GM12878 (cell line): ENCODE results near the gene SEC22B. TPM values are rescaled to one million over a fixed set of nuclear protein-coding genes. Genes with fewer than 3 reads are reported as not detected.
"Not testable (repeated sequence)": the region's sequence is repeated elsewhere in the genome, so short reads cannot be mapped to it uniquely, and the experiment has no call there.

Experiments
- ATAC-seq: fragments of 200-7000 bp; cut with Tn5 transposase; 3 replicates; pipeline ENCODE4 v1.9.1; 2020; ENCODE audit warnings: mild to moderate bottlenecking, moderate library complexity
- BruUV-seq: library from RNA; stranded (reverse); fragments of 400-500 nt; replicated peaks from 2 replicates; lab custom pipeline; 2021; lab: Mats Ljungman, UMichigan
- CTCF ChIA-PET: fragments of 300-600 bp; sonication (Branson Sonifier 250); formaldehyde crosslinking; extraction: SDS; loops from one replicate; lab custom pipeline; 2021; ENCODE audit warnings: inconsistent platforms; lab: Yijun Ruan, JAX
- POLR2A ChIA-PET: fragments of 350-600 bp; formaldehyde crosslinking; extraction: SDS; loops from one replicate; lab custom pipeline; 2021; ENCODE audit warnings: inconsistent platforms; lab: Charles Lee
- RAD21 ChIA-PET: fragments of 300-600 bp; sonication (Branson Sonifier 250); formaldehyde crosslinking; loops from one replicate; lab custom pipeline; 2023; ENCODE audit warnings: antibody characterized with exemption; ENCODE audit not compliant: unreplicated experiment; lab: Charles Lee
- SMC1A ChIA-PET: fragments of 300-600 bp; sonication (Branson Sonifier 250); formaldehyde crosslinking; loops from one replicate; lab custom pipeline; 2023; ENCODE audit not compliant: unreplicated experiment, uncharacterized antibody; lab: Charles Lee
- DNase-seq: peaks from one replicate; pipeline ENCODE4 v3.0.0-alpha.2; 2011; ENCODE audit warnings: low read depth, low spot score
- FAIRE-seq: peaks from 3 replicates; lab custom pipeline; 2011; peaks lifted over from hg19 to GRCh38; lab: Jason Lieb, UNC
- H2AFZ ChIP-seq: 2 replicates; pipeline ENCODE4 v1.6.0; 2011; ENCODE audit warnings: low read depth, low read length, control low read depth; ENCODE audit not compliant: control insufficient read depth
- H3K27ac ChIP-seq: 2 replicates; pipeline ENCODE4 v1.5.1; 2011; ENCODE audit warnings: control low read depth; ENCODE audit not compliant: control insufficient read depth, insufficient read depth
- H3K27me3 ChIP-seq, 2 experiments: replicated peaks in 1 of 2; 2 replicates each; pipeline versions ENCODE4 v1.6.0 to v1.6.1; 2011; ENCODE audit warnings: low read length in 1 of 2; ENCODE audit not compliant: control insufficient read depth in 2 of 2, insufficient read depth in 2 of 2
- H3K36me3 ChIP-seq, 2 experiments: 2 replicates each; pipeline ENCODE4 v1.5.1; 2011; ENCODE audit warnings: low read length in 1 of 2; ENCODE audit not compliant: control insufficient read depth in 2 of 2, insufficient read depth in 2 of 2
- H3K4me1 ChIP-seq: 2 replicates; pipeline ENCODE4 v1.6.1; 2011; ENCODE audit warnings: mild to moderate bottlenecking, low read length, moderate library complexity, mixed read lengths; ENCODE audit not compliant: control insufficient read depth, insufficient read depth
- H3K4me2 ChIP-seq: 2 replicates; pipeline ENCODE4 v1.6.0; 2011; ENCODE audit warnings: control low read depth; ENCODE audit not compliant: control insufficient read depth, insufficient read depth
- H3K4me3 ChIP-seq: fragments of 200-600 bp; sonication (generic); 2 replicates; pipeline ENCODE4 v1.5.1; 2016
- H3K79me2 ChIP-seq: 2 replicates; pipeline ENCODE4 v1.6.0; 2011; ENCODE audit warnings: low read length; ENCODE audit not compliant: control insufficient read depth, insufficient read depth
- H3K9ac ChIP-seq: 2 replicates; pipeline ENCODE4 v1.8.0; 2011; ENCODE audit warnings: low read length, control low read depth, mixed read lengths; ENCODE audit not compliant: control insufficient read depth, insufficient read depth
- H3K9me3 ChIP-seq: replicated peaks from 3 replicates; pipeline ENCODE4 v1.5.1; 2011; ENCODE audit warnings: mild to moderate bottlenecking, low read length; ENCODE audit not compliant: control insufficient read depth, insufficient read depth
- H4K20me1 ChIP-seq: 2 replicates; pipeline ENCODE4 v1.6.0; 2011; ENCODE audit not compliant: control insufficient read depth, insufficient read depth
- WGBS: methylation state at CpG from one replicate; pipeline ENCODE4 v1.1.6; 2016; ENCODE audit warnings: low lambda C conversion rate; ENCODE audit not compliant: insufficient replicate concordance, insufficient coverage; ENCODE audit errors: missing lambda C conversion rate; 5-methylcytosine and 5-hydroxymethylcytosine counted together
- in situ Hi-C: fragments of 300-500 bp; cut with MboI; formaldehyde crosslinking; loops from 9 replicates; pipeline ENCODE4 v1.14.3; 2018; ENCODE audit warnings: mixed read lengths
- intact Hi-C: fragments of 100-400 bp; cut with micrococcal nuclease; formaldehyde crosslinking; loops from one replicate; pipeline ENCODE4 v1.14.2; 2022; ENCODE audit not compliant: unreplicated experiment
- polyA plus RNA-seq, 11 experiments: library from polyadenylated mRNA; depleted of rRNA in 4 of 11; unstranded in 6 of 11; stranded (reverse) in 5 of 11; fragments of >200 nt; fragmentation: Nextera tagmentation in 4 of 11; fragmentation: Illumina TruSeq in 1 of 11; extraction: Ambion mirVana in 4 of 11; extraction: Trizol in 1 of 11; gene quantifications; 1 replicate in 1 of 11; 2 replicates in 10 of 11; pipeline versions ENCODE4 v1.2.1 to v1.2.3, GENCODE V29; 2011 to 2016; ENCODE audit warnings: inconsistent platforms in 2 of 11, missing spikeins in 2 of 11, low read depth in 1 of 11
- total RNA-seq, 4 experiments: library from RNA; depleted of rRNA in 3 of 4; stranded (reverse); fragments of >200 nt in 3 of 4; fragmentation: Illumina TruSeq in 1 of 4; extraction: Trizol in 1 of 4; gene quantifications; 2 replicates each; pipeline versions ENCODE4 v1.2.1 to v1.2.3, GENCODE V29; 2013 to 2021

The SEC22B gene
- total and polyA plus RNA-seq, 10 of the 15 experiments (the other 5 are each of a cell fraction or from before 2014, with no cell fraction given): 19.8 to 41.5 (median 27.7) TPM

DNA sequence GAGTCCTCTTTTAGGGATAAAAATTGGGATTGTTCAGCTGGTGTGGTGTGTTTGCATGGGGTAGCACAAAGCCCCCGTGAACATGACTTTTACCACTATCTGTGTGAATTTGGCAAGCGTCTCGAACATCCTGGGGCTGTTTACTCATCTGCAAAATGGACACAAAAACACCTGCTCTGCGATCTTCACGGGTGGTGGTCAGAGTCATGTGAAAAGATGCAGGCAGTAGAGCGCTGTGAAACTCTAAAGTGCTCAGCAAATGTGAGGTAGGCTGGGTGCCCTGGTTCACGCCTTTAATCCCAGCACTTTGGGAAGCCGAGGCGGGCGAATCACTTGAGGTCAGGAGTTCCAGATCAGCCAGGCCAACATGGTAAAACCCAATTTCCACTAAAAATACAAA lies 67.1 kb downstream of the SEC22B start:
- SMC1A ChIA-PET, POLR2A ChIA-PET, H3K9me3 ChIP-seq, DNase-seq, H3K27me3 ChIP-seq, in situ Hi-C loops, H3K36me3 ChIP-seq, BruUV-seq, H3K4me2 ChIP-seq, H3K4me1 ChIP-seq, H3K79me2 ChIP-seq, H3K4me3 ChIP-seq, intact Hi-C loops, CTCF ChIA-PET, H4K20me1 ChIP-seq, H2AFZ ChIP-seq, H3K27ac ChIP-seq, H3K9ac ChIP-seq, RAD21 ChIA-PET, ATAC-seq, FAIRE-seq: not testable (repeated sequence)
- 15% methylated on average over 7 of the region's 10 CpGs for WGBS

DNA sequence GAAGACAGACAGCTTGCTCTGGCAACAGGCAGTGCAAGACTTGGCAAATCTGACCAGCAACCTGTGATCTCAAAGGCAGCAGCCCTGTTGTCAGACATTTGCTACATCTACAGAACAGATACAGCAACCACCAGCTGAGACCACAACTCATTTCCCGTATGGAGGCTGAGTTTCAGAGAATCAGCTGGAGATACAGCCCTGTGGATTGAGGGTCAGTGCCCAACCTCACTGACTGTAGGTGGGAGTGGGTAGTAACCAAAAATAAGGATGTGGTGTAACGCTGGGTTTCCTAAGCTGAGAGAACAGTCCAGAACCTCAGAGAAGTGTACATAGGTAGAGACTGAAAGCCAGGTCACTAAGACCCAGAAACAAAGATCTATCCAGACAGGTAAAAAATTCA lies 71.0 kb downstream of the SEC22B start:
- H4K20me1 ChIP-seq, H3K9me3 ChIP-seq, H3K27me3 ChIP-seq, H3K27ac ChIP-seq, FAIRE-seq, ATAC-seq, BruUV-seq, in situ Hi-C loops, H3K4me1 ChIP-seq, H3K36me3 ChIP-seq, intact Hi-C loops, H3K79me2 ChIP-seq, RAD21 ChIA-PET, H2AFZ ChIP-seq, H3K4me3 ChIP-seq, DNase-seq, POLR2A ChIA-PET, CTCF ChIA-PET, H3K4me2 ChIP-seq, SMC1A ChIA-PET, H3K9ac ChIP-seq: not testable (repeated sequence)
- 0% methylated on average over 1 of the region's 2 CpGs for WGBS

DNA sequence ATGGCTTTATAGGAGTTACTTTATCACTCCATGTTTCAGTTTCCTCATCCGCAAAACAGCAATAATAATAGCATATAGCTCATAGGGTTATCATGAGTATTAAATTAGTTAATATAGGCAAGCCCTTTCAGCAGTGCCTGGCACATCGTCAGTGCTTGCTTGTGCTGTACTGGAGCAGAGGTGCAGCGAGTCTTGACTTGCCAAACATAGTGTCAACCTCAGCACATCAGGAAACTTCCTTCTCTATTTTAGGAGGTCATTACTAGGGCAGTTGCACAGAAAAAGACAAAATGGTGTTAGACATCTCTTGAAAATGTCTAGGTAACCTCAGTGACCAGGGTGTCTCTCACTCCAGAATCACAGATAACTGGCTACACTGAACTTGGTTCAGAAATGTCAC lies 72.6 kb downstream of the SEC22B start:
- SMC1A ChIA-PET, H3K4me2 ChIP-seq, H3K36me3 ChIP-seq, DNase-seq, intact Hi-C loops, H4K20me1 ChIP-seq, H3K9ac ChIP-seq, H3K4me1 ChIP-seq, H3K27me3 ChIP-seq, FAIRE-seq, H3K4me3 ChIP-seq, RAD21 ChIA-PET, H2AFZ ChIP-seq, ATAC-seq, in situ Hi-C loops, H3K79me2 ChIP-seq, BruUV-seq, H3K27ac ChIP-seq, CTCF ChIA-PET, POLR2A ChIA-PET, H3K9me3 ChIP-seq: not testable (repeated sequence)
- WGBS: no CpG with 5 or more reads among the region's 3 CpGs

DNA sequence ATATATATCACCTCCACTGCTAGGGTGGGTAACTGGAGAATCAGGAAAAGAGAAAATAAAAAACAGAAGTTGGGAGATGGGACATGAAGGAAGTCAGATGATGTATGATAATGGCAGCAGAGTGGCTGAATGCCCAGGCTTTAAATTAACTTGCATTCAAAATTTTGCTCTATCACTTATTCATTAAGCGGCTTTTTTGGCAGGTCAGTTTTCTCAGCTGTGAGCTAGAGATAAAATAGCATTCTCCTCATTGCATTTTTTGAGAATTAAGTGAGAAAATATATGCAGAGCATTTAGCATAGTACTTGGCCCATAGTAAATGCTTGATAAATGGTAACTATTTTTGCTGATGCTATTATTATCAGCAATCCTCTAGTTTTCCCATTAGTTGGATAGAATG lies 74.7 kb downstream of the SEC22B start:
- H3K4me2 ChIP-seq, POLR2A ChIA-PET, H4K20me1 ChIP-seq, H3K9me3 ChIP-seq, H3K9ac ChIP-seq, H3K79me2 ChIP-seq, H3K4me3 ChIP-seq, FAIRE-seq, BruUV-seq, SMC1A ChIA-PET, H3K36me3 ChIP-seq, DNase-seq, in situ Hi-C loops, intact Hi-C loops, H2AFZ ChIP-seq, H3K4me1 ChIP-seq, H3K27ac ChIP-seq, RAD21 ChIA-PET, CTCF ChIA-PET, ATAC-seq, H3K27me3 ChIP-seq: not testable (repeated sequence)
- WGBS: no CpG with 5 or more reads among the region's 1 CpG
